ENCODE measurements around the gene CABP5. TPM values are rescaled to one million over a fixed set of nuclear protein-coding genes. Genes with fewer than 3 reads are reported as not detected.

The CABP5 gene
- total RNA-seq = not detected in 2 replicates

DNA sequence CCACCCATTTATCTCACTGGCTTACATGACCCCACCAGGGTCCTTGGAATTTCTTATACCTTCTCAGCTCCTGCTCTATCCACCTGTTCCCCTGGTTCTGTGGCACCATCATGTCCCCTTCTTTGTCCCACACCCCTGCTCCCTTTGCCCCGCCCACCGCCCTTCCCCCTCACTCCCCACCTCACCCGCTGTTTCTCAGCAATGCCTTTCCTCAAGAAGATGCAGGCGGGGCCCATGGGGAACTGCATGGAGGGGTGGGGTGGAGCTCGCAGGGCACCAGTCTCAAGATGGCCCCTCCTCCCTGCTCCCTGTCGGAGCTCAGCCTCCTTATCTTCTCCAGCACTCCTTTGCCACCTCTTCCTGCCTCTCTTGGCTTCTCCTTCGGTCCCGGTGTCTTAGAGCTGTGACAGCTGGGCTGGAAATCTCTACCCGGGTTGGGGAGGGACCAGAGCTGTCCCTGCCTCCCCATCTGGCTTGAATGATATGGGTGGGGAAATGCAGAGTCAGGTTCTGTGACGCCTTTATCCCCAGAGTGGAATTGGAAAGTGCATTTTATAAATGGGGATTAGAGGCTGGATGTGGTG is at the start of gene CABP5:
Gene CABP5 (minus strand): TSS at position 405 of the 584 bp plus-strand sequence. CDS start 157 bp downstream, at position 248.

DNA sequence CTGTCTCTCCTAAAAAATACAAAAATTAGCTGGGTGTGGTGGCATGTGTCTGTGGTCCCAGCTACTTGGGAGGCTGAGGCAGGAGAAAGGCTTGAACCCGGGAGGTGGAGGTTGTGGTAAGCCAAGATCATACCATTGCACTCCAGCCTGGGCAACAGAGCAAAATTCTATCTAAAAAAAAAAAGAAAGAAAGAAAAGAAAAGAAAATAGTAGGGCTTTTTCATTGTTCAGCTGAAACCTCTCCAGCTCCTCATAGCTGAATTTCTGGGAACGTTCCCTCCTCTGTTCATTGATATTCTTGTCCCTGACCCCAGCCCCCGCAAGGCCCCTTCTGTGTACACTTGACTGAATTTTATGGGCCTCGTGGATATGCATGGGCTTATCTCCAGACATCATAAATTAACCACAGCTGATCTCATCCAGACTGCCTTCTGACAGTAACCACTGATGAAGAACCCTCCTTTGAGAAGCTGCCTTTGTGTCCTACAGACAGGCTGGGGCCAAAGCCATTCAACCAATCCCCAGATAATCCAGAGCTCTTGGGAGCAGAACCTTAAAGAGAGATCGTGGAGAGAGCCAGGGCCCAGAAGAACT is 49.6 kb downstream of the CABP5 start, which contains the start of gene ELSPBP1:
Gene ELSPBP1 (plus strand): TSS at position 424 of the 594 bp plus-strand sequence. CDS start 14,036 bp downstream, outside the sequence.

DNA sequence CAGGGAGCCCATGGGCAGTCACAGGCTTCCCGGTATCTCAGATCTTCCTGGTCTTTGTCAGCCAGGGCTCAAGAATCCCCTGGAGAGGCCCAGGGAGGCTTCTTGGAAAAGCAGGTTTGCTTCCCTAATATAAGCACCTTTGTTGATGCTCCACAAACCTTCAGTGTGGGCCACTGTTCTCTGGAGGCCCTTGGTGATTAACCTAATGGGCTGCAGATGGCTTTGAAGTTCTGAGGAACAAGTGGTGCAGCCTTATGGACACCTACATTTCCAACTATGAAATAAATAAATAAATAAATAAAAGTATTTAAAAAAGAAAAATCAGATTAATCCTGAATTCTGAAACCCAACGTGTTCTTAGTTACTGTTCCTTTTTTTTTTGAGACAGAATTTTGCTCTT is 51.8 kb downstream of the CABP5 start, which contains the start of gene BSPH1:
Gene BSPH1 (minus strand): TSS at position 101 of the 400 bp plus-strand sequence. CDS start 89 bp downstream, at position 12.

Other genes starting within 250 kb of the CABP5 start
- gene TPRX1, start 239.5 kb downstream of the CABP5 start, total RNA-seq = not detected in 2 replicates
- not detected in 2 replicates for gene CRX, start 222.1 kb downstream of the CABP5 start, total RNA-seq
- gene TPRX2, start 184.8 kb downstream of the CABP5 start, total RNA-seq = not detected in 2 replicates
- not detected in 2 replicates for gene SULT2A1, start 157.8 kb downstream of the CABP5 start, total RNA-seq
- not detected in 2 replicates for gene BSPH1, start 51.9 kb downstream of the CABP5 start, total RNA-seq
- not detected in 2 replicates for gene ELSPBP1, start 49.4 kb downstream of the CABP5 start, total RNA-seq
- 23.6 and 26.0 TPM in 2 replicates for gene PLA2G4C, start 66.7 kb upstream of the CABP5 start, total RNA-seq
- 10.6 and 11.2 TPM in 2 replicates for gene LIG1, start 126.3 kb upstream of the CABP5 start, total RNA-seq
- 5.3 and 6.9 TPM in 2 replicates for gene ZSWIM9, start 126.6 kb upstream of the CABP5 start, total RNA-seq
- gene CARD8, start 211.8 kb upstream of the CABP5 start, total RNA-seq = 17.7 and 23.4 TPM in 2 replicates
- 0.59 TPM in 1 of 2 replicates, not detected in the other for gene ZNF114, start 226.0 kb upstream of the CABP5 start, total RNA-seq

All from smooth muscle cell of the pulmonary artery (primary cell).